NCI-H146 treated with DMSO at 0.1 percent for 48 hours (cell line): ENCODE measurements around the gene CD8B.
"Not testable (repeated sequence)": the region's sequence is repeated elsewhere in the genome, so short reads cannot be mapped to it uniquely, and the experiment has no call there.

Source experiments
- DNase-seq: peaks from one replicate; lab custom pipeline; 2025; ENCODE audit not compliant: unreplicated experiment; lab: John Stamatoyannopoulos, UW

CD8B gene

GRCh38 chr2:86836915-86837695 lies 24.6 kb downstream of the CD8B start:
- DNase-seq = not testable (repeated sequence)

- DNase-seq = not testable (repeated sequence)
Observed at GRCh38 chr2:86835548-86835889, 26.2 kb downstream of the CD8B start.

- DNase-seq = no peak
Observed at GRCh38 chr2:86833315-86833714, 28.4 kb downstream of the CD8B start.

GRCh38 chr2:86832334-86833096 lies 29.2 kb downstream of the CD8B start:
- no peak for DNase-seq

GRCh38 chr2:86831537-86831936 lies 30.1 kb downstream of the CD8B start:
- no peak for DNase-seq

- no peak for DNase-seq
Observed at GRCh38 chr2:86826951-86827350, 34.7 kb downstream of the CD8B start.

- DNase-seq = no peak
Observed at GRCh38 chr2:86825693-86826381, 35.8 kb downstream of the CD8B start.

GRCh38 chr2:86825036-86825692 lies 36.5 kb downstream of the CD8B start:
- DNase-seq = no peak

GRCh38 chr2:86822668-86823345 lies 38.9 kb downstream of the CD8B start:
- DNase-seq = no peak

- no peak for DNase-seq
Observed at GRCh38 chr2:86821842-86822241, 39.8 kb downstream of the CD8B start.

GRCh38 chr2:86821306-86821705 lies 40.4 kb downstream of the CD8B start:
- DNase-seq = no peak

GRCh38 chr2:86818957-86819356 lies 42.7 kb downstream of the CD8B start:
- no peak for DNase-seq

GRCh38 chr2:86818114-86818801 lies 43.4 kb downstream of the CD8B start:
- DNase-seq = no peak

- DNase-seq = no peak
Observed at GRCh38 chr2:86815611-86816010, 46.1 kb downstream of the CD8B start.

GRCh38 chr2:86809481-86810121 lies 52.1 kb downstream of the CD8B start:
- no peak for DNase-seq

GRCh38 chr2:86808315-86809161 lies 53.1 kb downstream of the CD8B start:
- peak; percentile 82 for DNase-seq

GRCh38 chr2:86807468-86808275 lies 54.0 kb downstream of the CD8B start:
- DNase-seq = peak; percentile 55

GRCh38 chr2:86807133-86807467 lies 54.6 kb downstream of the CD8B start:
- DNase-seq = no peak
